SK-N-SH (cell line): ENCODE data around the gene FAM124A.

ENCODE experiments used
- CHD2 ChIP-seq: fragments of 150-350 bp; IDR thresholded peaks from 2 replicates; pipeline ENCODE4 v1.6.1; 2018; ENCODE audit warnings: low read length; ENCODE audit not compliant: partially characterized antibody
- EP300 ChIP-seq, 2 experiments: IDR thresholded peaks; 2 replicates each; pipeline versions ENCODE4 v1.4.0 to v1.6.1; 2012; ENCODE audit warnings: borderline replicate concordance in 1 of 2, low read depth in 1 of 2, low read length in 1 of 2
- GABPA ChIP-seq: IDR thresholded peaks from 2 replicates; pipeline ENCODE4 v1.4.0; 2012; ENCODE audit warnings: low read depth, mild to moderate bottlenecking
- JUND ChIP-seq: IDR thresholded peaks from 2 replicates; pipeline ENCODE4 v1.4.0; 2012
- MXI1 ChIP-seq: IDR thresholded peaks from 2 replicates; pipeline ENCODE4 v1.6.1; 2012; ENCODE audit warnings: mild to moderate bottlenecking, low read depth, low read length, improper control_type of control experiment
- POLR2AphosphoS5 ChIP-seq: IDR thresholded peaks from 2 replicates; pipeline ENCODE4 v1.6.1; 2012; ENCODE audit warnings: low read depth, low read length
- RAD21 ChIP-seq: IDR thresholded peaks from 2 replicates; pipeline ENCODE4 v1.6.1; 2012; ENCODE audit warnings: mild to moderate bottlenecking, low read length
- RFX5 ChIP-seq: IDR thresholded peaks from 2 replicates; pipeline ENCODE4 v1.6.1; 2012; ENCODE audit warnings: mild to moderate bottlenecking, improper control_type of control experiment, low read length
- SMC3 ChIP-seq: IDR thresholded peaks from 2 replicates; pipeline ENCODE4 v1.6.1; 2012; ENCODE audit warnings: low read depth, low read length, improper control_type of control experiment
- YY1 ChIP-seq: IDR thresholded peaks from 2 replicates; pipeline ENCODE4 v1.4.0; 2012; ENCODE audit warnings: low read depth, mild to moderate bottlenecking
- TF ChIP-seq, protein P1 (sequence below): fragments of 200-600 bp; sonication (generic); IDR thresholded peaks from 2 replicates; pipeline ENCODE4 v1.6.1; 2017; ENCODE audit warnings: antibody characterized with exemption, mild to moderate bottlenecking, moderate library complexity
- TF ChIP-seq, protein P2 (sequence below): IDR thresholded peaks from 2 replicates; pipeline ENCODE4 v1.6.1; 2012; ENCODE audit warnings: mild to moderate bottlenecking, low read depth, low read length, moderate library complexity
- TF ChIP-seq, protein P3 (sequence below): IDR thresholded peaks from 2 replicates; pipeline ENCODE4 v1.4.0; 2012; ENCODE audit warnings: low read depth

DNA sequence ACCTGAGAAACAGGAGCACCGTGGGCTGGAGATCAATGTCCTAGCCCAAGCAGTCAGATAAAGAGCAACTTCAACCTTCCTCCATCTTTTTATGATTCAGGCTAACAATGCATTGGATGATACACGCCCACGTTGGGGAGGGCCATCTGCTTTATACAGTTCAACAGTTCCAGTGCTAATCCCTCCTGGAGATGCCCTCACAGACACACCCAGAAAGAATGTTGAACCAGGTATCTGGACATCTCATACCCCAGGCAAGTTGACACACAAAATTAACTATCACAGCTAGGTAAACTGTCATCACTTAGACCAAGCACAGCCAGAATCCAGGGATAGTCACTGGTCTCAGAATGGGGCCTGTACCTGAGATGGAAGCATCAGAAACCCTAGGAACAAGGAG, 96.7 kb downstream of the FAM124A start:
- TF ChIP-seq, protein P1, sequence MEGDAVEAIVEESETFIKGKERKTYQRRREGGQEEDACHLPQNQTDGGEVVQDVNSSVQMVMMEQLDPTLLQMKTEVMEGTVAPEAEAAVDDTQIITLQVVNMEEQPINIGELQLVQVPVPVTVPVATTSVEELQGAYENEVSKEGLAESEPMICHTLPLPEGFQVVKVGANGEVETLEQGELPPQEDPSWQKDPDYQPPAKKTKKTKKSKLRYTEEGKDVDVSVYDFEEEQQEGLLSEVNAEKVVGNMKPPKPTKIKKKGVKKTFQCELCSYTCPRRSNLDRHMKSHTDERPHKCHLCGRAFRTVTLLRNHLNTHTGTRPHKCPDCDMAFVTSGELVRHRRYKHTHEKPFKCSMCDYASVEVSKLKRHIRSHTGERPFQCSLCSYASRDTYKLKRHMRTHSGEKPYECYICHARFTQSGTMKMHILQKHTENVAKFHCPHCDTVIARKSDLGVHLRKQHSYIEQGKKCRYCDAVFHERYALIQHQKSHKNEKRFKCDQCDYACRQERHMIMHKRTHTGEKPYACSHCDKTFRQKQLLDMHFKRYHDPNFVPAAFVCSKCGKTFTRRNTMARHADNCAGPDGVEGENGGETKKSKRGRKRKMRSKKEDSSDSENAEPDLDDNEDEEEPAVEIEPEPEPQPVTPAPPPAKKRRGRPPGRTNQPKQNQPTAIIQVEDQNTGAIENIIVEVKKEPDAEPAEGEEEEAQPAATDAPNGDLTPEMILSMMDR = no peak
- no peak for TF ChIP-seq POLR2AphosphoS5
- TF ChIP-seq MXI1 = no peak
- TF ChIP-seq CHD2 = no peak
- TF ChIP-seq GABPA = no peak
- TF ChIP-seq, protein P2, sequence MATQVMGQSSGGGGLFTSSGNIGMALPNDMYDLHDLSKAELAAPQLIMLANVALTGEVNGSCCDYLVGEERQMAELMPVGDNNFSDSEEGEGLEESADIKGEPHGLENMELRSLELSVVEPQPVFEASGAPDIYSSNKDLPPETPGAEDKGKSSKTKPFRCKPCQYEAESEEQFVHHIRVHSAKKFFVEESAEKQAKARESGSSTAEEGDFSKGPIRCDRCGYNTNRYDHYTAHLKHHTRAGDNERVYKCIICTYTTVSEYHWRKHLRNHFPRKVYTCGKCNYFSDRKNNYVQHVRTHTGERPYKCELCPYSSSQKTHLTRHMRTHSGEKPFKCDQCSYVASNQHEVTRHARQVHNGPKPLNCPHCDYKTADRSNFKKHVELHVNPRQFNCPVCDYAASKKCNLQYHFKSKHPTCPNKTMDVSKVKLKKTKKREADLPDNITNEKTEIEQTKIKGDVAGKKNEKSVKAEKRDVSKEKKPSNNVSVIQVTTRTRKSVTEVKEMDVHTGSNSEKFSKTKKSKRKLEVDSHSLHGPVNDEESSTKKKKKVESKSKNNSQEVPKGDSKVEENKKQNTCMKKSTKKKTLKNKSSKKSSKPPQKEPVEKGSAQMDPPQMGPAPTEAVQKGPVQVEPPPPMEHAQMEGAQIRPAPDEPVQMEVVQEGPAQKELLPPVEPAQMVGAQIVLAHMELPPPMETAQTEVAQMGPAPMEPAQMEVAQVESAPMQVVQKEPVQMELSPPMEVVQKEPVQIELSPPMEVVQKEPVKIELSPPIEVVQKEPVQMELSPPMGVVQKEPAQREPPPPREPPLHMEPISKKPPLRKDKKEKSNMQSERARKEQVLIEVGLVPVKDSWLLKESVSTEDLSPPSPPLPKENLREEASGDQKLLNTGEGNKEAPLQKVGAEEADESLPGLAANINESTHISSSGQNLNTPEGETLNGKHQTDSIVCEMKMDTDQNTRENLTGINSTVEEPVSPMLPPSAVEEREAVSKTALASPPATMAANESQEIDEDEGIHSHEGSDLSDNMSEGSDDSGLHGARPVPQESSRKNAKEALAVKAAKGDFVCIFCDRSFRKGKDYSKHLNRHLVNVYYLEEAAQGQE = no peak
- TF ChIP-seq, protein P3, sequence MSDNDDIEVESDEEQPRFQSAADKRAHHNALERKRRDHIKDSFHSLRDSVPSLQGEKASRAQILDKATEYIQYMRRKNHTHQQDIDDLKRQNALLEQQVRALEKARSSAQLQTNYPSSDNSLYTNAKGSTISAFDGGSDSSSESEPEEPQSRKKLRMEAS = no peak
- no peak for TF ChIP-seq JUND
- no peak for TF ChIP-seq RFX5
- TF ChIP-seq YY1 = no peak
- TF ChIP-seq EP300 (IDR thresholded peaks at IDR 0.05; ENCODE audit: borderline replicate concordance in 1 of 2, low read depth in 1 of 2, low read length in 1 of 2) = no peak
- no peak for TF ChIP-seq RAD21
- no peak for TF ChIP-seq SMC3
